Common myeloid progenitor, CD34-positive (primary cell): ENCODE data around the gene SUSD3.

Experiments used
- CTCF ChIA-PET: fragments of 350-600 bp; sonication (Branson Sonifier 250); formaldehyde crosslinking; loops from one replicate; lab custom pipeline; 2021; ENCODE audit warnings: antibody characterized with exemption; lab: Charles Lee
- POLR2A ChIA-PET: fragments of 350-600 bp; sonication (Branson Sonifier 250); formaldehyde crosslinking; loops from one replicate; lab custom pipeline; 2021; ENCODE audit warnings: antibody characterized with exemption; lab: Charles Lee
- DNase-seq, 3 donors: peaks; one replicate each; pipeline versions ENCODE4 v3.0.0 to v3.0.0-alpha.2; 2013
- H3K27ac ChIP-seq, 2 experiments: 1 replicate in 1 of 2; 2 replicates in 1 of 2; pipeline ENCODE4 v1.7.0; 2013; ENCODE audit warnings: inconsistent platforms in 2 of 2, low read length in 2 of 2, mild to moderate bottlenecking in 2 of 2, low read depth in 1 of 2, moderate library complexity in 1 of 2; ENCODE audit not compliant: severe bottlenecking in 2 of 2, insufficient read depth in 1 of 2, poor library complexity in 1 of 2
- H3K27me3 ChIP-seq, 5 experiments: replicated peaks in 2 of 5; 1 replicate in 3 of 5; 2 replicates in 2 of 5; pipeline versions ENCODE4 v1.6.1 to v1.7.0; 2013; ENCODE audit warnings: low read length in 4 of 5, mild to moderate bottlenecking in 2 of 5, moderate library complexity in 2 of 5, inconsistent platforms in 1 of 5; ENCODE audit not compliant: insufficient read depth in 5 of 5, control insufficient read depth in 4 of 5
- H3K36me3 ChIP-seq, 4 experiments: 1 replicate in 2 of 4; 2 replicates in 2 of 4; pipeline versions ENCODE4 v1.6.1 to v1.7.0; 2013; ENCODE audit warnings: low read length in 3 of 4, control low read depth in 1 of 4, mild to moderate bottlenecking in 1 of 4; ENCODE audit not compliant: control insufficient read depth in 4 of 4, insufficient read depth in 4 of 4
- H3K4me1 ChIP-seq, 4 experiments: 1 replicate in 3 of 4; 2 replicates in 1 of 4; pipeline versions ENCODE4 v1.6.1 to v1.7.1; 2013; ENCODE audit warnings: low read length in 3 of 4, mild to moderate bottlenecking in 3 of 4, control low read depth in 1 of 4, inconsistent platforms in 1 of 4, moderate library complexity in 1 of 4; ENCODE audit not compliant: control insufficient read depth in 4 of 4, insufficient read depth in 4 of 4; ENCODE audit errors: control extremely low read depth in 1 of 4
- H3K4me3 ChIP-seq, 7 experiments: 1 replicate in 4 of 7; 2 replicates in 3 of 7; pipeline versions ENCODE4 v1.5.1 to v1.7.0; 2013; ENCODE audit warnings: mild to moderate bottlenecking in 7 of 7, low read length in 6 of 7, moderate library complexity in 6 of 7, inconsistent platforms in 2 of 7, low read depth in 2 of 7, control low read depth in 1 of 7; ENCODE audit not compliant: insufficient read depth in 4 of 7, control insufficient read depth in 1 of 7; ENCODE audit errors: extremely low read depth in 1 of 7
- H3K9me3 ChIP-seq, 5 experiments: 1 replicate in 4 of 5; 2 replicates in 1 of 5; pipeline versions ENCODE4 v1.6.1 to v1.7.1; 2013; ENCODE audit warnings: low read length in 4 of 5, mild to moderate bottlenecking in 2 of 5, inconsistent platforms in 1 of 5, low read depth in 1 of 5, moderate library complexity in 1 of 5; ENCODE audit not compliant: control insufficient read depth in 4 of 5, insufficient read depth in 2 of 5; ENCODE audit errors: control extremely low read depth in 1 of 5
- WGBS: methylation state at CpG from one replicate; pipeline ENCODE4 v1.1.5; 2013; ENCODE audit not compliant: insufficient coverage; 5-methylcytosine and 5-hydroxymethylcytosine counted together

SUSD3 gene

DNA sequence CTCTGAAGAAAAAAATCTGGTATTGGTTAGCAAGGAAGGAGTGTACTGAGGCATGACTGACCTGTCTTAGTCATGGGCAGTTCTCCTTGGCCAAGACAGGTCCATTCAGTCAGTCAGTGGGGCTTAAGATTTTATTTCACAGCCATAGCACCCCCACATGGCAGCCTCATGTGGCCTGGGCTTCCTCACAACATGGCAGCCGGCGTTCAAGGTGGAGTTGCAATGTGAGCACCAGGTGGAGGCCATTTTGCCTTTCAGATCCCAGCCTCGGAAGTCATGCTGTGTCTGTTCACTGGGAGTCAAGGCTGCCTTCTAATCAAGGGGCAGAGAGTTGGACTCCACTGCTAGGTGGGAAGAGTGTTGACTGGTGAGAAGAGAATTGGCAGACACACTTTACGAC lies 27.2 kb downstream of the SUSD3 start:
- Histone ChIP-seq H3K27ac (no peak overlapping the region), H3K27me3 (no peaks in the 10 kb centered on the region), H3K4me3 (no peak overlapping the region), H3K4me1 (peaks cover 0 to 28% (median 19%) of the 10 kb centered on the region in 4 experiments), H3K9me3 (peaks cover 0 to 4% (median 0%) of the 10 kb centered on the region in 5 experiments), H3K36me3 (peaks cover 0 to 34% (median 15%) of the 10 kb centered on the region in 4 experiments)
- WGBS, result 96% methylated on average over 3 of the region's 4 CpGs
- ChIA-PET CTCF (interaction anchor here (0.9 to 1.6 kb wide), 2 partner anchors 9 to 21 kb away, joined by 5 to 6 read pairs; no protein-coding TSS in a partner anchor), POLR2A (no interaction called here)
- no peak for DNase-seq

DNA sequence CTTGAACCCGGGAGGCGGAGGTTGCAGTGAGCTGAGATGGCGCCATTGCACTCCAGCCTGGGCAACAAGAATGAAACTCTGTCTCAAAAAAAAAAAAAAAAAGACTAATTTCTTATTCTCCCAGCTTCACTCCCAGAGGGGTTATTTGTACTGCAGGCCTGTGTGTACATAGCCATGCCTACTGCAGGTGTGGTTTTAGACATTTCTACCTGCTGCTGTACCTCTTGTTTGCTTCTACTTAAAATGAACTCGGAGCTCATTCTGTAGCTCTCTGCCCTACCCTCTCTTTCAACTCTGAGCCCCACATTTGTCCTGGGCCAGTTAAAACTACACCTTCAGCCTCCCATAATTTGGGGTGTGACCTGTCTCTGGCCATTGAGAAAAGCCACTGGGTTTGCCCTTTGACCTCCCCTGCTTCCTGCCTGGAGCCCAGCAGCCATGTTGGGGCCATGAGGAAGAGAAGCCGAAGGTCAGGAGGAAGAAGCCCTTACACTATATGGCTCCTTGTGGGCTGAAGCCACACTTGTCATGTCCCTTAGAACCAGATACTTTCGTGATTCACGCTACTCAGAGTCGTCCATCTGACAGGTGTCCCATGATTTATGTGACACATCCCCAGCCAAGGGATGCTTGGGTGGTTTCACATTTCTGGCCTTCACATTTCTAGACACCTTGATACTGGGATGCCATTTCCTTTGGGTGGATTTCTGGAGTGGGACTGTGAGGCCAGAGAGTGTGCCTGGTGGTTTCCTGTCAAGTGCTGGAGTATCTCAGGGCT lies 28.1 kb downstream of the SUSD3 start:
- H3K27me3 ChIP-seq, result no peaks in the 10 kb centered on the region
- H3K9me3 ChIP-seq, result peaks cover 0 to 4% (median 0%) of the 10 kb centered on the region in 5 experiments
- no peak overlapping the region for H3K27ac ChIP-seq
- H3K4me3 ChIP-seq, result no peak overlapping the region
- POLR2A ChIA-PET, result no interaction called here
- CTCF ChIA-PET, result interaction anchor here (0.9 kb wide), 1 partner anchor 8 kb away, joined by 5 read pairs; no protein-coding TSS in a partner anchor
- H3K36me3 ChIP-seq, result peaks cover 0 to 27% (median 11%) of the 10 kb centered on the region in 4 experiments
- H3K4me1 ChIP-seq, result peaks cover 0 to 23% (median 18%) of the 10 kb centered on the region in 4 experiments
- no peak for DNase-seq
- 87% methylated on average over 5 of the region's 8 CpGs for WGBS

DNA sequence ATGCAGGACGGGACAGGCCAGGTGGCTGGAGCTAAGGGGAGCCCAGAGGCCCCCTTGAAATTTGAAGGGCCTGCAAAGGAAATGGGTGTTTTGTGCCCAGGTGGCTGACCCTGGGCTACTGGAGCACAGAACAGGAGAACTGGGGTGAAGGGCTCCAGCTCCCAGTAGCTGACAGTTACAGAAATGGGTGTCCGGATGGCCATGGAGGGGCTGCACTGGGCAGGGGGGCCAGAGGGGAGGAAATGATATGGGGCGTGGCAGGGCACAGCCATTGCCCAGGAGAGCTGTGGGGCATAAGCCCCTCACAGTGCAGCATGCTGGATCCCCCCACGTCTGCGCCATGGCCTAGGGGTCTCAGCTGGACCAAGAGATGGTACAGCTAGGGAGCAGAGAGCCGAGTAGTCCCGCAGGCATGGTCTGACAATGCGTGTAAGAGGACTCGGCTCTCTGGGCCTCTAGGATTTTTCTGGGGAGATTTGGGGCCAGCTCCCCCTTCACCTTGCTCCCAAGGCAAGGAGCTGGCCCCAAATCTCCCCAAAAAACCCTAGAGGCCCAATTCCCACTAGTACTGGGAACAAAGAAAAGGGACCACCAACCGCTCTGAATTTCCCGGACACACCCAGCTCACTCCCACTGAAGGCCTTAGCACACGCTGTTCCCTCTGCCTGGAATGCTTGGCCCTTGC lies 29.6 kb downstream of the SUSD3 start:
- DNase-seq, result no peak
- Histone ChIP-seq H3K4me1 (peaks cover 2 to 24% (median 19%) of the 10 kb centered on the region in 4 experiments), H3K27ac (no peak overlapping the region), H3K36me3 (peaks cover 0 to 26% (median 11%) of the 10 kb centered on the region in 4 experiments), H3K27me3 (no peaks in the 10 kb centered on the region), H3K4me3 (no peak overlapping the region), H3K9me3 (peaks cover 0 to 4% (median 0%) of the 10 kb centered on the region in 5 experiments)
- ChIA-PET CTCF (interaction anchor here (0.7 to 1.4 kb wide), 5 partner anchors 9 to 84 kb away, joined by 3 to 5 read pairs (median 3); no protein-coding TSS in a partner anchor), POLR2A (interaction anchor here (0.6 kb wide), 1 partner anchor 43 kb away, joined by 7 read pairs; no protein-coding TSS in a partner anchor)
- WGBS, result 96% methylated on average over 9 of the region's 12 CpGs

DNA sequence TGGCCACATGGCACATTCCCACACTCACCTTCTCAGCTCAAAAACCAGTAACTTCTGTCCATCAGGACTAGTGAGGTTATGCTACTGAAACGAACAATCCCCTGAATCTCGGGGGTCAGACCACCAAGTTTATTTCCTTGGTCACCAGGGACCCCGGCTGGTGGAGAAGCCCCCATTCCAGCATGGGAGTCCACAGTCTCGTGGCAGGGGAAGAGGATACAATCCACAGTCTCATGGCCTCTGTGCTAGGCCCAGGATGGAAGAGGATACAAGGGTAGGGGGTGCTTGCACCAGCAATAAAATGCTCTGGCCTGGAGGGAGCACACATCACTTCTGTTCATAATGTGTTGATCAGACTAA lies 30.1 kb downstream of the SUSD3 start:
- no peak overlapping the region for H3K27ac ChIP-seq
- H3K36me3 ChIP-seq, result peaks cover 0 to 26% (median 11%) of the 10 kb centered on the region in 4 experiments
- DNase-seq, result no peak
- no peak overlapping the region for H3K4me3 ChIP-seq
- H3K9me3 ChIP-seq, result peaks cover 0 to 4% (median 0%) of the 10 kb centered on the region in 5 experiments
- no peaks in the 10 kb centered on the region for H3K27me3 ChIP-seq
- WGBS, result 100% methylated on average over 2 of the region's 4 CpGs
- ChIA-PET POLR2A (no interaction called here), CTCF (interaction anchor here (0.7 to 1.4 kb wide), 4 partner anchors 10 to 85 kb away, joined by 3 read pairs; no protein-coding TSS in a partner anchor)
- H3K4me1 ChIP-seq, result peaks cover 2 to 24% (median 19%) of the 10 kb centered on the region in 4 experiments

DNA sequence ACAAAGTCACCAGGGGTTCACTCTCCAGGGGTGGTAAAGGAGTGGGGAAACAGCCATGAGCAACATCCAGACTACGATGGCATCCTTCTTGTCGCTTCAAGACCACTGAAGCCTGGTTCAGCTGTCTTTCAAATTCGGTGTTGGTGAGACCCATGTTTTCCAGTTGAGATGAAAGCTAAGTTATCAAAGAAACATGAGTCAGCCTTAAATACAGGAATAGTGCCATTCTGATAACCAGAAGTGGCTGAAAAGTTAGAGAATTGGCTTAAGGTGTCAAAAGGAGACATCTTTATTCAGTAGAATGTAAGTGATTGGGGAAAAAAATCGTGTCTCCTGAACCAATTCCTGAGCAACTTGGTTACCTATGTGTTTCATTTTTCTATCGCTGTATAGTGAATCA lies 30.5 kb downstream of the SUSD3 start:
- DNase-seq, result no peak
- POLR2A ChIA-PET, result no interaction called here
- Histone ChIP-seq H3K9me3 (peaks cover 0 to 4% (median 0%) of the 10 kb centered on the region in 5 experiments), H3K27ac (no peak overlapping the region), H3K27me3 (no peaks in the 10 kb centered on the region), H3K4me1 (peaks cover 2 to 24% (median 20%) of the 10 kb centered on the region in 4 experiments), H3K4me3 (no peak overlapping the region), H3K36me3 (peaks cover 0 to 26% (median 11%) of the 10 kb centered on the region in 4 experiments)
- CTCF ChIA-PET, result interaction anchor here (0.6 to 1.4 kb wide), 4 partner anchors 10 to 102 kb away, joined by 3 read pairs; no protein-coding TSS in a partner anchor
- 87% methylated on average over 5 of the region's 5 CpGs for WGBS

DNA sequence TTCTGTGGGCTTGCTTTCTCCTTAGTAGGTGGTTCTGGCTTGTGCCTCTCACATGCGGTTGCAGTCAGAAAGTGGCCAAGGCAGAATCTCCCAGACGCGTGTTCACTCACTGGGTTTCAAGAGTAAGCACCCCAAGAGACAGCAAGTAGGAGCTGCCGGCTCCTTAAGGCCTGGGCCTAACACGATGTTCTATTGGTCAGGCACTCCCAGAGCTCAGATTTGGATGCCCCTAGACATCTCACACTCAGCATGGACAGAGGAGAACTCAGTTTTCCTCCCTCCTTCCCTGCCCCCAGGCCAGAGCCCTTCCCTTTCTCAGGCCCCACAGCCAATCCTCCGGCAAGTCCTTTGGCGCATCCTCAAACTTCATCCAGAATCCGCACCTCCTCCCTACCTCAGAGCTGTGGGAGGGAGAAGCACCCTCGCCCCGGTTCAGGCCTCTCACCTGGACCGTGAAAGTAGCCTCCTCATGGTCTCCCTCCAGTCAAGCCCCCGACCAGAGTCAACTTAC lies 31.0 kb downstream of the SUSD3 start:
- peaks cover 0 to 4% (median 0%) of the 10 kb centered on the region in 5 experiments for H3K9me3 ChIP-seq
- no peaks in the 10 kb centered on the region for H3K27me3 ChIP-seq
- WGBS, result over 99% methylated on average over 11 of the region's 12 CpGs
- no peak for DNase-seq
- H3K4me1 ChIP-seq, result peaks cover 2 to 29% (median 24%) of the 10 kb centered on the region in 4 experiments
- no peak overlapping the region for H3K27ac ChIP-seq
- ChIA-PET CTCF (interaction anchor here (0.6 to 1.4 kb wide), 2 partner anchors 85 to 103 kb away, joined by 3 read pairs; no protein-coding TSS in a partner anchor), POLR2A (no interaction called here)
- H3K36me3 ChIP-seq, result peaks cover 0 to 20% (median 10%) of the 10 kb centered on the region in 4 experiments
- no peak overlapping the region for H3K4me3 ChIP-seq
